ENCODE data around the gene COX8A.
"Not testable (repeated sequence)": the region's sequence is repeated elsewhere in the genome, so short reads cannot be mapped to it uniquely, and the experiment has no call there.

Gene COX8A

GRCh38 chr11:63974259-63975143 lies at the start of gene COX8A:
COX8A (plus strand) TSS chr11:63974620; CDS start chr11:63974681, 61 bp downstream.
- peak; percentile 100 for DNase-seq (ENCODE audit: low read depth)

GRCh38 chr11:63929616-63930015 lies 44.8 kb upstream of the COX8A start:
- no peak for DNase-seq (ENCODE audit: low read depth)

- no peak for DNase-seq (ENCODE audit: low read depth)
These were observed 43.4 kb upstream of the COX8A start for GRCh38 chr11:63931045-63931444.

- DNase-seq (ENCODE audit: low read depth), result no peak
These were observed 42.5 kb upstream of the COX8A start for GRCh38 chr11:63931876-63932275.

GRCh38 chr11:63933459-63933858 lies 41.0 kb upstream of the COX8A start:
- DNase-seq (ENCODE audit: low read depth), result no peak

- no peak for DNase-seq (ENCODE audit: low read depth)
These were observed 36.5 kb upstream of the COX8A start for GRCh38 chr11:63937713-63938478.

- DNase-seq (ENCODE audit: low read depth), result peak; percentile 89
These were observed 35.7 kb upstream of the COX8A start, which contains the start of gene NAA40 for GRCh38 chr11:63938479-63939396. NAA40 (plus strand) TSS chr11:63939002; CDS start chr11:63939097, 95 bp downstream.

GRCh38 chr11:63939397-63939891 lies 35.0 kb upstream of the COX8A start:
- DNase-seq (ENCODE audit: low read depth), result peak; percentile 44

- DNase-seq (ENCODE audit: low read depth), result no peak
These were observed 33.6 kb upstream of the COX8A start for GRCh38 chr11:63940786-63941185.

GRCh38 chr11:63941901-63942300 lies 32.5 kb upstream of the COX8A start:
- no peak for DNase-seq (ENCODE audit: low read depth)

- DNase-seq (ENCODE audit: low read depth), result no peak
These were observed 31.6 kb upstream of the COX8A start for GRCh38 chr11:63942803-63943202.

- no peak for DNase-seq (ENCODE audit: low read depth)
These were observed 29.4 kb upstream of the COX8A start for GRCh38 chr11:63944987-63945386.

- DNase-seq (ENCODE audit: low read depth), result peak; percentile 67
These were observed 28.8 kb upstream of the COX8A start for GRCh38 chr11:63945477-63946163.

GRCh38 chr11:63951779-63952536 lies 22.5 kb upstream of the COX8A start:
- no peak for DNase-seq (ENCODE audit: low read depth)

- DNase-seq (ENCODE audit: low read depth), result no peak
These were observed 21.9 kb upstream of the COX8A start for GRCh38 chr11:63952570-63952969.

- no peak for DNase-seq (ENCODE audit: low read depth)
These were observed 16.4 kb upstream of the COX8A start for GRCh38 chr11:63958008-63958407.

- no peak for DNase-seq (ENCODE audit: low read depth)
These were observed 12.6 kb upstream of the COX8A start for GRCh38 chr11:63961608-63962412.

GRCh38 chr11:63963895-63964294 lies 10.5 kb upstream of the COX8A start:
- DNase-seq (ENCODE audit: low read depth), result not testable (repeated sequence)

GRCh38 chr11:63966444-63966843 lies 8.0 kb upstream of the COX8A start:
- DNase-seq (ENCODE audit: low read depth), result no peak
